Measurements from ENCODE around the gene YRDC.

Gene YRDC

DNA sequence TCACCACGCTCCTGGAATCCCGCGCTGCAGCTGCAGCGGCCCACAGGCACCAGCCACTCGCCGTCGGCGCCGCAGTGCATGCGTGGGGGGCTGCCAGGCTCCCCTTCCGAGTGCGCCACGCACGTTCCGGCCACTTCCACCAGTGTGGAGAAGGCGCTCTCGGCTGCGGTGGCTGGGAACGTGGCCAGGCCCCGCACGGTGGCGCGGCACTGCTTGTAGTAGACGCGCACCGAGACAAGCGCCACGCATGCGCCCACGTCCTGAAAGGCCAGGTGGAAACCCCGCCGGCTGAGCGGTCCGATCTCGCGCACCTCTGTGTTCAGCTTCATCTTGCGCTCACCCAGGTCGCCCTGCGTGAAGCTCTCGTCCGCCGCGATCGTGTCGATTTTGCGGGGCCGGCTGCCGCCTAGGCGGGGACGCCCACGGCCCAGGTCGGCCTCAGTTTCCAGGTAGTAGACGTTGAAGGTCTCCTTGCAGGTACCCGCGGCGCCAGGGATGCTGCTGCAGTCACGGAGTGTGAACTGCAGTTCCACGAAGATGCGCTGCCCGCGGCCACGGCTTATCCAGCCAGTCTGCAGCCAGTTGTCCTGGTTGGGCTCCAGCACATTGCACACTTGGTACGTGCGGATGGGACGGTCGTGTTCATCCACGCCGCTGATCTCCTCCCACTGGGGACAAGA, 46.5 kb downstream of the YRDC start:
- POLR2A ChIA-PET, result no interaction called here
- Histone ChIP-seq H3K9me3 (ENCODE audit: control insufficient read depth, insufficient read depth, low read depth, low read length) (no peaks in the 10 kb centered on the region), H3K4me1 (ENCODE audit: control insufficient read depth, insufficient read depth, low read length) (no peaks in the 10 kb centered on the region), H3K36me3 (ENCODE audit: control insufficient read depth in 2 of 2, insufficient read depth in 1 of 2, low read length in 2 of 2) (no peaks in the 10 kb centered on the region), H3K4me3 (ENCODE audit: low read depth, low read length) (no peak overlapping the region), H3K27ac (ENCODE audit: extremely low read depth, low read depth, low read length) (no peak overlapping the region)
- CTCF ChIA-PET, result interaction anchor here (1.3 kb wide), 1 partner anchor 159 kb away, joined by 6 read pairs; no protein-coding TSS in a partner anchor
- no peak for TF ChIP-seq ZNF24 (tag by site-specific recombination; IDR thresholded peaks at IDR 0.05)
- no peak for TF ChIP-seq ZNF335 (tag by site-specific recombination; conservative IDR thresholded peaks at IDR 0.05)
- TF ChIP-seq ZNF530 (tag by site-specific recombination; IDR thresholded peaks at IDR 0.05; ENCODE audit: low read depth), result no peak

DNA sequence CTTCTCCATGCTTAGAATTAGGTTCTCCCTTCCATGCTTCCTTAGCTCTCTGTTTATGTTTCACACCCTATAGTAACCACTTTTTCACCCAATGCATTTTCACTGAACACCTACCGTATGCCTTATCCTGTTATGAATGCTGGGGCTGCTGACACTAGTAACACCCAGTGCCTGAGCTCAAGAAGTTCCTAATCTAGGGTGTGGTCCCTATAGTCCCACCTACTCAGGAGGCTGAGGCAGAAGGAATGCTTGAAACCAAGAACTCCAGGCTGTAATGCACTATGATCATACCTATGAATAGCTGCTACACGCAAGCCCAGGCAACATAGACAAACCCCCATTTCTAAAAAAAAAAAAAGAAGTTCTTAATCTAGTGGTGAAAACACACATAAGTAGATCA, 48.6 kb downstream of the YRDC start:
- Histone ChIP-seq H3K4me3 (ENCODE audit: low read depth, low read length) (no peak overlapping the region), H3K9me3 (ENCODE audit: control insufficient read depth, insufficient read depth, low read depth, low read length) (no peaks in the 10 kb centered on the region), H3K4me1 (ENCODE audit: control insufficient read depth, insufficient read depth, low read length) (no peaks in the 10 kb centered on the region), H3K36me3 (ENCODE audit: control insufficient read depth in 2 of 2, insufficient read depth in 1 of 2, low read length in 2 of 2) (no peaks in the 10 kb centered on the region), H3K27ac (ENCODE audit: extremely low read depth, low read depth, low read length) (no peak overlapping the region)
- ChIA-PET POLR2A (interaction anchor here (0.8 kb wide), 1 partner anchor 12 kb away, joined by 3 read pairs; no protein-coding TSS in a partner anchor), CTCF (no interaction called here)
- TF ChIP-seq ZBTB21 (tag by site-specific recombination; IDR thresholded peaks at IDR 0.05), result no peak
- TF ChIP-seq ZNF302 (tag by site-specific recombination; IDR thresholded peaks at IDR 0.05; ENCODE audit: low read depth), result no peak
- no peak for TF ChIP-seq ZNF558 (tag by site-specific recombination; IDR thresholded peaks at IDR 0.05)
- no peak for TF ChIP-seq KLF9 (tag by site-specific recombination; IDR thresholded peaks at IDR 0.05; ENCODE audit: low read depth)
- no peak for TF ChIP-seq BCL11A (tag by site-specific recombination; IDR thresholded peaks at IDR 0.05; ENCODE audit: low read depth)
- TF ChIP-seq ZNF175 (tag by site-specific recombination; IDR thresholded peaks at IDR 0.05), result no peak

DNA sequence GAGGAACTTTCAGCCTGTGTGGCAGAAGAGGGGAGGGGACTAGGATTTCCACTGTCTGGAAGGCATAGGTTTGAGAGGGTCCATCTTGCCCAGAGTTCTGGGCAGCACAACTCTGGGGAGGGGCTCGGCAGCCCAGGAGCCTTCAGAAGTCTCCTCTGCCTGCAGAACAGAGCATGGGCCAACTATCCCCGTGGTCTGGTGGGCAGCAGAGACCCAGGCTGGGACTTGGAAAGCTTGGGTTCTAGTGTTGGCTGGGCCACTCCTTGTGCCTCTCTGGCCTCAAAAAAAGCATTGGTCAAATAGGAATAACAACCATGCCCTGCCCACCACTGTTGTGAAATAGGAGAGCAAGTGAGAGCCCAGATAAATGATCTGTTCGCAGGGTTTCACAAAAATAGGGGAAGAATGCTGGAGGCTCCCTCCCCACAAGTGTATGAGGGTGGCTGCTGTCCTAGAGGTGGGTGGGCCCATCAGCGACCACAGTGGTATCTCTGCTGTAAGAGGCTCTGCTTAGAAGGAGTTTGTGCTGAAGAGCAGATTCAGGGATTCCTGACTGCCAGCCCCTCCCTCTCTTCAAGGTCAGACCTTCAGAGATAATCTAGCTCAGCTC, 52.0 kb downstream of the YRDC start:
- ChIA-PET CTCF (interaction anchor here (0.6 to 1.0 kb wide), 2 partner anchors 12 to 29 kb away, joined by 3 to 4 read pairs; no protein-coding TSS in a partner anchor), POLR2A (interaction anchor here (1.5 kb wide), 1 partner anchor 64 kb away, joined by 5 read pairs; the partner anchor contains the start of gene CDCA8)
- no peak overlapping the region for H3K27ac ChIP-seq (ENCODE audit: extremely low read depth, low read depth, low read length)
- no peaks in the 10 kb centered on the region for H3K9me3 ChIP-seq (ENCODE audit: control insufficient read depth, insufficient read depth, low read depth, low read length)
- H3K4me1 ChIP-seq (ENCODE audit: control insufficient read depth, insufficient read depth, low read length), result no peaks in the 10 kb centered on the region
- H3K4me3 ChIP-seq (ENCODE audit: low read depth, low read length), result no peak overlapping the region
- TF ChIP-seq, protein P1, sequence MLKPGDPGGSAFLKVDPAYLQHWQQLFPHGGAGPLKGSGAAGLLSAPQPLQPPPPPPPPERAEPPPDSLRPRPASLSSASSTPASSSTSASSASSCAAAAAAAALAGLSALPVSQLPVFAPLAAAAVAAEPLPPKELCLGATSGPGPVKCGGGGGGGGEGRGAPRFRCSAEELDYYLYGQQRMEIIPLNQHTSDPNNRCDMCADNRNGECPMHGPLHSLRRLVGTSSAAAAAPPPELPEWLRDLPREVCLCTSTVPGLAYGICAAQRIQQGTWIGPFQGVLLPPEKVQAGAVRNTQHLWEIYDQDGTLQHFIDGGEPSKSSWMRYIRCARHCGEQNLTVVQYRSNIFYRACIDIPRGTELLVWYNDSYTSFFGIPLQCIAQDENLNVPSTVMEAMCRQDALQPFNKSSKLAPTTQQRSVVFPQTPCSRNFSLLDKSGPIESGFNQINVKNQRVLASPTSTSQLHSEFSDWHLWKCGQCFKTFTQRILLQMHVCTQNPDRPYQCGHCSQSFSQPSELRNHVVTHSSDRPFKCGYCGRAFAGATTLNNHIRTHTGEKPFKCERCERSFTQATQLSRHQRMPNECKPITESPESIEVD (tag by site-specific recombination; IDR thresholded peaks at IDR 0.05), result no peak
- TF ChIP-seq ZNF664 (tag by site-specific recombination; IDR thresholded peaks at IDR 0.05), result no peak
- TF ChIP-seq ZNF121 (tag by site-specific recombination; IDR thresholded peaks at IDR 0.05), result no peak
- TF ChIP-seq, protein P2, sequence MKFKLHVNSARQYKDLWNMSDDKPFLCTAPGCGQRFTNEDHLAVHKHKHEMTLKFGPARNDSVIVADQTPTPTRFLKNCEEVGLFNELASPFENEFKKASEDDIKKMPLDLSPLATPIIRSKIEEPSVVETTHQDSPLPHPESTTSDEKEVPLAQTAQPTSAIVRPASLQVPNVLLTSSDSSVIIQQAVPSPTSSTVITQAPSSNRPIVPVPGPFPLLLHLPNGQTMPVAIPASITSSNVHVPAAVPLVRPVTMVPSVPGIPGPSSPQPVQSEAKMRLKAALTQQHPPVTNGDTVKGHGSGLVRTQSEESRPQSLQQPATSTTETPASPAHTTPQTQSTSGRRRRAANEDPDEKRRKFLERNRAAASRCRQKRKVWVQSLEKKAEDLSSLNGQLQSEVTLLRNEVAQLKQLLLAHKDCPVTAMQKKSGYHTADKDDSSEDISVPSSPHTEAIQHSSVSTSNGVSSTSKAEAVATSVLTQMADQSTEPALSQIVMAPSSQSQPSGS (tag by site-specific recombination; IDR thresholded peaks at IDR 0.05; ENCODE audit: low read depth), result no peak
- no peak for TF ChIP-seq FEZF1 (tag by site-specific recombination; IDR thresholded peaks at IDR 0.05)
- no peak for TF ChIP-seq ZNF266 (tag by site-specific recombination; IDR thresholded peaks at IDR 0.05; ENCODE audit: low read depth)
- TF ChIP-seq ZNF629 (tag by site-specific recombination; IDR thresholded peaks at IDR 0.05), result no peak
- TF ChIP-seq, protein P3, sequence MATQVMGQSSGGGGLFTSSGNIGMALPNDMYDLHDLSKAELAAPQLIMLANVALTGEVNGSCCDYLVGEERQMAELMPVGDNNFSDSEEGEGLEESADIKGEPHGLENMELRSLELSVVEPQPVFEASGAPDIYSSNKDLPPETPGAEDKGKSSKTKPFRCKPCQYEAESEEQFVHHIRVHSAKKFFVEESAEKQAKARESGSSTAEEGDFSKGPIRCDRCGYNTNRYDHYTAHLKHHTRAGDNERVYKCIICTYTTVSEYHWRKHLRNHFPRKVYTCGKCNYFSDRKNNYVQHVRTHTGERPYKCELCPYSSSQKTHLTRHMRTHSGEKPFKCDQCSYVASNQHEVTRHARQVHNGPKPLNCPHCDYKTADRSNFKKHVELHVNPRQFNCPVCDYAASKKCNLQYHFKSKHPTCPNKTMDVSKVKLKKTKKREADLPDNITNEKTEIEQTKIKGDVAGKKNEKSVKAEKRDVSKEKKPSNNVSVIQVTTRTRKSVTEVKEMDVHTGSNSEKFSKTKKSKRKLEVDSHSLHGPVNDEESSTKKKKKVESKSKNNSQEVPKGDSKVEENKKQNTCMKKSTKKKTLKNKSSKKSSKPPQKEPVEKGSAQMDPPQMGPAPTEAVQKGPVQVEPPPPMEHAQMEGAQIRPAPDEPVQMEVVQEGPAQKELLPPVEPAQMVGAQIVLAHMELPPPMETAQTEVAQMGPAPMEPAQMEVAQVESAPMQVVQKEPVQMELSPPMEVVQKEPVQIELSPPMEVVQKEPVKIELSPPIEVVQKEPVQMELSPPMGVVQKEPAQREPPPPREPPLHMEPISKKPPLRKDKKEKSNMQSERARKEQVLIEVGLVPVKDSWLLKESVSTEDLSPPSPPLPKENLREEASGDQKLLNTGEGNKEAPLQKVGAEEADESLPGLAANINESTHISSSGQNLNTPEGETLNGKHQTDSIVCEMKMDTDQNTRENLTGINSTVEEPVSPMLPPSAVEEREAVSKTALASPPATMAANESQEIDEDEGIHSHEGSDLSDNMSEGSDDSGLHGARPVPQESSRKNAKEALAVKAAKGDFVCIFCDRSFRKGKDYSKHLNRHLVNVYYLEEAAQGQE (tag by site-specific recombination; IDR thresholded peaks at IDR 0.05), result no peak
- no peak for TF ChIP-seq ZNF571 (tag by site-specific recombination; IDR thresholded peaks at IDR 0.05)
- no peak for TF ChIP-seq ZFP41 (tag by site-specific recombination; IDR thresholded peaks at IDR 0.05; ENCODE audit: borderline replicate concordance)
- TF ChIP-seq ZFHX2 (tag by site-specific recombination; conservative IDR thresholded peaks at IDR 0.05), result no peak
- TF ChIP-seq ZBTB8A (tag by site-specific recombination; IDR thresholded peaks at IDR 0.05), result no peak
- TF ChIP-seq ZNF785 (tag by site-specific recombination; IDR thresholded peaks at IDR 0.05), result no peak
- H3K36me3 ChIP-seq (ENCODE audit: control insufficient read depth in 2 of 2, insufficient read depth in 1 of 2, low read length in 2 of 2), result no peaks in the 10 kb centered on the region

All from HEK293 (cell line).